CD14-positive monocyte (primary cell): ENCODE results near the gene PIEZO1. TPM values are rescaled to one million over a fixed set of nuclear protein-coding genes. Genes with fewer than 3 reads are reported as not detected.

Experiments used
- DNase-seq, 3 donors: peaks; one replicate each; pipeline ENCODE4 v3.0.0-alpha.2; 2011 to 2022
- H2AFZ ChIP-seq: 2 replicates; pipeline ENCODE4 v1.6.0; 2012; ENCODE audit warnings: mild to moderate bottlenecking, low read depth, low read length, inconsistent platforms; ENCODE audit not compliant: insufficient read depth, poor library complexity, severe bottlenecking
- H3K27ac ChIP-seq, 2 donors: 1 replicate in 1 of 2; 2 replicates in 1 of 2; pipeline ENCODE4 v1.5.1; 2012 to 2013; ENCODE audit warnings: low read length in 2 of 2, control low read depth in 1 of 2, inconsistent platforms in 1 of 2, low read depth in 1 of 2, mild to moderate bottlenecking in 1 of 2
- H3K27me3 ChIP-seq, 2 donors: one replicate each; pipeline versions ENCODE4 v1.6.0 to v1.6.1; 2011 to 2013; ENCODE audit warnings: low read length in 2 of 2; ENCODE audit not compliant: control insufficient read depth in 2 of 2, insufficient read depth in 2 of 2
- H3K36me3 ChIP-seq, 2 donors: replicated peaks in 1 of 2; 1 replicate in 1 of 2; 2 replicates in 1 of 2; pipeline versions ENCODE4 v1.5.1 to v1.6.1; 2012 to 2013; ENCODE audit warnings: low read length in 2 of 2, control low read depth in 1 of 2, inconsistent platforms in 1 of 2, mild to moderate bottlenecking in 1 of 2; ENCODE audit not compliant: insufficient read depth in 2 of 2, control insufficient read depth in 1 of 2
- H3K4me1 ChIP-seq, 2 donors: 1 replicate in 1 of 2; 2 replicates in 1 of 2; pipeline versions ENCODE4 v1.5.1 to v1.6.1; 2012 to 2013; ENCODE audit warnings: low read length in 2 of 2, control low read depth in 1 of 2, inconsistent platforms in 1 of 2, mild to moderate bottlenecking in 1 of 2, moderate library complexity in 1 of 2; ENCODE audit not compliant: insufficient read depth in 2 of 2, control insufficient read depth in 1 of 2
- H3K4me2 ChIP-seq: replicated peaks from 2 replicates; pipeline ENCODE3; 2012; ENCODE audit warnings: low read length, moderate library complexity, mild to moderate bottlenecking; ENCODE audit not compliant: poor library complexity, severe bottlenecking; ENCODE audit errors: extremely low read depth
- H3K4me3 ChIP-seq, 3 experiments: fragments of 200-600 bp in 1 of 3; sonication (generic) in 1 of 3; replicated peaks in 1 of 3; 1 replicate in 2 of 3; 2 replicates in 1 of 3; pipeline ENCODE4 v1.5.1; 2011 to 2013; ENCODE audit warnings: low read length in 3 of 3, mild to moderate bottlenecking in 3 of 3, control low read depth in 2 of 3, low read depth in 2 of 3, inconsistent platforms in 1 of 3, moderate library complexity in 1 of 3
- H3K79me2 ChIP-seq: 2 replicates; pipeline ENCODE4 v1.6.0; 2012; ENCODE audit warnings: mild to moderate bottlenecking, control low read depth, inconsistent platforms, low read length, moderate library complexity; ENCODE audit not compliant: insufficient read depth
- H3K9ac ChIP-seq: 2 replicates; pipeline ENCODE4 v1.6.0; 2017; ENCODE audit warnings: low read length, mild to moderate bottlenecking; ENCODE audit not compliant: insufficient read depth, poor library complexity, severe bottlenecking
- H3K9me3 ChIP-seq, 2 donors: replicated peaks in 1 of 2; 1 replicate in 1 of 2; 2 replicates in 1 of 2; pipeline versions ENCODE4 v1.5.1 to v1.6.1; 2012 to 2013; ENCODE audit warnings: low read length in 2 of 2, control low read depth in 1 of 2; ENCODE audit not compliant: control insufficient read depth in 1 of 2, insufficient read depth in 1 of 2
- H4K20me1 ChIP-seq: 2 replicates; pipeline ENCODE4 v1.6.0; 2012; ENCODE audit warnings: mild to moderate bottlenecking, low read length, control low read depth, moderate library complexity; ENCODE audit not compliant: insufficient read depth
- H3K27ac Mint-ChIP-seq, 7 donors: one replicate each; pipeline ENCODE4 v1.8.0; 2020; ENCODE audit warnings: mild to moderate bottlenecking in 7 of 7, mixed read lengths in 7 of 7, moderate library complexity in 6 of 7, inconsistent platforms in 2 of 7
- H3K27me3 Mint-ChIP-seq, 3 donors: one replicate each; pipeline ENCODE4 v1.8.0; 2021 to 2022; ENCODE audit warnings: low read depth in 3 of 3, mild to moderate bottlenecking in 3 of 3, mixed read lengths in 3 of 3, moderate library complexity in 3 of 3, inconsistent platforms in 1 of 3
- H3K36me3 Mint-ChIP-seq, 2 donors: one replicate each; pipeline ENCODE4 v1.8.0; 2020; ENCODE audit warnings: mixed read lengths in 2 of 2, inconsistent platforms in 1 of 2, mild to moderate bottlenecking in 1 of 2
- H3K4me1 Mint-ChIP-seq: one replicate; pipeline ENCODE4 v1.8.0; 2020; ENCODE audit warnings: mild to moderate bottlenecking, mixed read lengths
- H3K4me3 Mint-ChIP-seq, 2 donors: one replicate each; pipeline ENCODE4 v1.8.0; 2020; ENCODE audit warnings: mild to moderate bottlenecking in 2 of 2, mixed read lengths in 2 of 2, moderate library complexity in 1 of 2
- H3K9me3 Mint-ChIP-seq, 7 donors: one replicate each; pipeline ENCODE4 v1.8.0; 2020 to 2022; ENCODE audit warnings: mixed read lengths in 7 of 7, mild to moderate bottlenecking in 6 of 7, moderate library complexity in 6 of 7, inconsistent platforms in 2 of 7
- WGBS: methylation state at CpG from one replicate; pipeline ENCODE4 v1.1.5; 2013; ENCODE audit warnings: missing lambda C conversion rate; ENCODE audit not compliant: insufficient coverage; 5-methylcytosine and 5-hydroxymethylcytosine counted together
- intact Hi-C, 2 donors: fragments of 100-400 bp; cut with micrococcal nuclease; formaldehyde crosslinking; loops; one replicate each; pipeline versions ENCODE4 v1.15.0 to v1.15.1; 2023
- polyA plus RNA-seq, 3 donors: library from polyadenylated mRNA; depleted of rRNA in 1 of 3; unstranded in 2 of 3; stranded (reverse) in 1 of 3; fragments of 300-500 nt in 2 of 3; fragments of >200 nt in 1 of 3; fragmentation: Illumina TruSeq in 2 of 3; gene quantifications; 1 replicate in 2 of 3; 2 replicates in 1 of 3; pipeline ENCODE4 v1.2.3, GENCODE V29; 2012 to 2021
- TF ChIP-seq, protein P1 (sequence below): fragments of 200-600 bp; IDR thresholded peaks from one replicate; pipeline ENCODE4 v1.8.0; 2022; ENCODE audit warnings: antibody characterized with exemption, mild to moderate bottlenecking

The PIEZO1 gene
- polyA plus RNA-seq, 3 donors: 10.2 to 405 (median 15.0) TPM

GRCh38 chr16:88766975-88767374 lies 18.0 kb downstream of the PIEZO1 start:
- H3K9me3 Mint-ChIP-seq: no peaks in the 10 kb centered on the region
- Histone ChIP-seq H3K27ac (peak overlapping the region in 1 of 2 donors; percentile 57), H3K27me3 (no peaks in the 10 kb centered on the region), H3K4me3 (no peak overlapping the region), H3K36me3 (peaks cover 28 to 39% of the 10 kb centered on the region in 2 donors), H3K4me1 (peaks cover 21 to 35% of the 10 kb centered on the region in 2 donors), H3K9ac (no peak overlapping the region), H3K79me2 (peaks cover 99% of the 10 kb centered on the region), H4K20me1 (peaks cover 99% of the 10 kb centered on the region), H3K4me2 (no peak overlapping the region), H2AFZ (no peak overlapping the region), H3K9me3 (no peaks in the 10 kb centered on the region)
- H3K27ac Mint-ChIP-seq: peak overlapping the region in 3 of 7 donors; percentile 55 to 82 (median 73)
- no peak overlapping the region for H3K4me3 Mint-ChIP-seq
- TF ChIP-seq, protein P1, sequence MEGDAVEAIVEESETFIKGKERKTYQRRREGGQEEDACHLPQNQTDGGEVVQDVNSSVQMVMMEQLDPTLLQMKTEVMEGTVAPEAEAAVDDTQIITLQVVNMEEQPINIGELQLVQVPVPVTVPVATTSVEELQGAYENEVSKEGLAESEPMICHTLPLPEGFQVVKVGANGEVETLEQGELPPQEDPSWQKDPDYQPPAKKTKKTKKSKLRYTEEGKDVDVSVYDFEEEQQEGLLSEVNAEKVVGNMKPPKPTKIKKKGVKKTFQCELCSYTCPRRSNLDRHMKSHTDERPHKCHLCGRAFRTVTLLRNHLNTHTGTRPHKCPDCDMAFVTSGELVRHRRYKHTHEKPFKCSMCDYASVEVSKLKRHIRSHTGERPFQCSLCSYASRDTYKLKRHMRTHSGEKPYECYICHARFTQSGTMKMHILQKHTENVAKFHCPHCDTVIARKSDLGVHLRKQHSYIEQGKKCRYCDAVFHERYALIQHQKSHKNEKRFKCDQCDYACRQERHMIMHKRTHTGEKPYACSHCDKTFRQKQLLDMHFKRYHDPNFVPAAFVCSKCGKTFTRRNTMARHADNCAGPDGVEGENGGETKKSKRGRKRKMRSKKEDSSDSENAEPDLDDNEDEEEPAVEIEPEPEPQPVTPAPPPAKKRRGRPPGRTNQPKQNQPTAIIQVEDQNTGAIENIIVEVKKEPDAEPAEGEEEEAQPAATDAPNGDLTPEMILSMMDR: no peak
- peaks cover 18 to 36% of the 10 kb centered on the region in 2 donors for H3K36me3 Mint-ChIP-seq
- intact Hi-C loops: no loop called here
- DNase-seq: no peak
- WGBS: 92% methylated on average over 6 of the region's 11 CpGs
- H3K4me1 Mint-ChIP-seq: peaks cover 38% of the 10 kb centered on the region
- H3K27me3 Mint-ChIP-seq: peaks cover 0 to 3% (median 1%) of the 10 kb centered on the region in 3 donors

DNA sequence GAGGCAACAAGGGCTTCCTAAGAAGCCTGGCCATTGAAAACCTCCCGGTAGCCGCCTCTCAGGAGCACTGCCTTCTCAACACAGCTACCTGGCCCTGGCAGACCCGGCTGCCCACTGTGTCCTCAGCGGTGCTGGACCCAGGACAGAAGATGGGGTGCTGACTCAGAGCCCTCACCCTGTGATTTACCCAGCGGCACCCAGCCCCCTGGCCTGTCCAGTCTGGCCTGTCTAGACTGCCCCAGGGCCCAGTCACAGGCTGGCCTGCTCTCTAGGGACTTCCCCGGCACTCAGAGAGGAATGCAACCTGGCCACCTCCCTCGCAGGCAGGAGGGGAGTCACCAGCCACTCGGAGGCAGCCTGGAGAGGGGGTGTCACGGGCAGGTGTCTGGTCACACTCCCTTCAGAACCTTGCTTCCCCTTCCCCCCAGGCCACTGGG lies 20.1 kb downstream of the PIEZO1 start:
- H3K9ac ChIP-seq: no peak overlapping the region
- intact Hi-C loops: no loop called here
- H2AFZ ChIP-seq: no peak overlapping the region
- H3K9me3 ChIP-seq: no peaks in the 10 kb centered on the region
- peaks cover 100% of the 10 kb centered on the region for H3K79me2 ChIP-seq
- Mint-ChIP-seq H3K9me3 (no peaks in the 10 kb centered on the region), H3K27me3 (peaks cover 0 to 1% (median 0%) of the 10 kb centered on the region in 3 donors), H3K27ac (peak overlapping the region in 2 of 7 donors; percentile 30 to 54), H3K4me3 (no peak overlapping the region), H3K4me1 (peaks cover 28% of the 10 kb centered on the region), H3K36me3 (peaks cover 17 to 40% of the 10 kb centered on the region in 2 donors)
- H3K36me3 ChIP-seq: peaks cover 26 to 46% of the 10 kb centered on the region in 2 donors
- 99% methylated on average over 5 of the region's 9 CpGs for WGBS
- H3K4me3 ChIP-seq: no peak overlapping the region
- H4K20me1 ChIP-seq: peaks cover 100% of the 10 kb centered on the region
- H3K4me1 ChIP-seq: peaks cover 3 to 21% of the 10 kb centered on the region in 2 donors
- DNase-seq: no peak
- H3K4me2 ChIP-seq: no peak overlapping the region
- H3K27ac ChIP-seq: peak overlapping the region in 1 of 2 donors; percentile 36
- TF ChIP-seq, protein P1: no peak
- no peaks in the 10 kb centered on the region for H3K27me3 ChIP-seq
